OCI-LY1 (cell line): ENCODE data around the gene SPOCK2.

ENCODE experiments used
- H2AFZ ChIP-seq: fragments of 200-600 bp; sonication (generic), shearing (Covaris generic); 2 replicates; pipeline ENCODE4 v1.6.0; 2014; ENCODE audit warnings: antibody characterized with exemption, mild to moderate bottlenecking, low read length
- H3F3A ChIP-seq: fragments of 200-600 bp; sonication (generic), shearing (Covaris generic); 2 replicates; pipeline ENCODE4 v1.6.0; 2014; ENCODE audit warnings: mild to moderate bottlenecking, antibody characterized with exemption, low read length, moderate library complexity; ENCODE audit not compliant: insufficient read depth
- H3K27ac ChIP-seq: fragments of 200-600 bp; sonication (generic); 2 replicates; pipeline ENCODE4 v1.5.1; 2014; ENCODE audit warnings: low read length, mixed run types, mild to moderate bottlenecking, low read depth; ENCODE audit not compliant: poor library complexity, severe bottlenecking
- H3K27me3 ChIP-seq: fragments of 200-600 bp; sonication (generic); 2 replicates; pipeline ENCODE4 v1.6.0; 2014; ENCODE audit warnings: antibody characterized with exemption, mild to moderate bottlenecking, low read length, moderate library complexity; ENCODE audit not compliant: insufficient read depth
- H3K36me3 ChIP-seq: fragments of 200-600 bp; sonication (generic); 2 replicates; pipeline ENCODE4 v1.6.1; 2014; ENCODE audit warnings: mild to moderate bottlenecking, antibody characterized with exemption, low read length, moderate library complexity, mixed read lengths; ENCODE audit not compliant: insufficient read depth
- H3K4me1 ChIP-seq: fragments of 200-600 bp; sonication (generic); 2 replicates; pipeline ENCODE4 v1.5.1; 2014; ENCODE audit warnings: mild to moderate bottlenecking, low read length, moderate library complexity; ENCODE audit not compliant: insufficient read depth, severe bottlenecking
- H3K4me2 ChIP-seq: fragments of 200-600 bp; sonication (generic), shearing (Covaris generic); 2 replicates; pipeline ENCODE4 v1.6.1; 2014; ENCODE audit warnings: low read length
- H3K4me3 ChIP-seq: fragments of 200-600 bp; sonication (generic); 2 replicates; pipeline ENCODE4 v1.5.1; 2014; ENCODE audit warnings: low read length, low read depth, mild to moderate bottlenecking, mixed read lengths; ENCODE audit not compliant: poor library complexity, severe bottlenecking
- H3K79me2 ChIP-seq: fragments of 200-600 bp; shearing (Covaris generic); 2 replicates; pipeline ENCODE4 v1.6.1; 2016; ENCODE audit warnings: mixed run types, low read length, mixed read lengths; ENCODE audit not compliant: insufficient read depth
- H3K9ac ChIP-seq: fragments of 200-600 bp; sonication (generic), shearing (Covaris generic); 2 replicates; pipeline ENCODE4 v1.6.1; 2014; ENCODE audit warnings: mild to moderate bottlenecking, low read length, mixed read lengths
- H3K9me2 ChIP-seq: fragments of 200-600 bp; sonication (generic), shearing (Covaris generic); 2 replicates; pipeline ENCODE4 v1.6.1; 2014; ENCODE audit warnings: low read depth, mild to moderate bottlenecking, low read length, mixed read lengths
- H3K9me3 ChIP-seq: fragments of 200-600 bp; shearing (Covaris generic); 2 replicates; pipeline ENCODE4 v1.6.1; 2014; ENCODE audit warnings: low read length, mixed read lengths
- H4K20me1 ChIP-seq: fragments of 200-600 bp; sonication (generic), shearing (Covaris generic); 2 replicates; pipeline ENCODE4 v1.6.0; 2016; ENCODE audit warnings: mild to moderate bottlenecking, low read length; ENCODE audit not compliant: insufficient read depth
- EZH2 ChIP-seq: fragments of 200-600 bp; sonication (generic), shearing (Covaris generic); IDR thresholded peaks from 2 replicates; pipeline ENCODE4 v1.8.0; 2017; ENCODE audit warnings: borderline replicate concordance, mixed run types, mild to moderate bottlenecking, antibody characterized with exemption, low read length, moderate library complexity, mixed read lengths
- TF ChIP-seq, protein P1 (sequence below): fragments of 200-600 bp; sonication (generic), shearing (Covaris generic); IDR thresholded peaks from 2 replicates; pipeline ENCODE4 v1.5.1; 2017; ENCODE audit warnings: mild to moderate bottlenecking, antibody characterized with exemption, low read length, moderate library complexity, mixed read lengths

SPOCK2 gene

GRCh38 chr10:72043016-72043834, 45.1 kb downstream of the SPOCK2 start:
- TF ChIP-seq, protein P1, sequence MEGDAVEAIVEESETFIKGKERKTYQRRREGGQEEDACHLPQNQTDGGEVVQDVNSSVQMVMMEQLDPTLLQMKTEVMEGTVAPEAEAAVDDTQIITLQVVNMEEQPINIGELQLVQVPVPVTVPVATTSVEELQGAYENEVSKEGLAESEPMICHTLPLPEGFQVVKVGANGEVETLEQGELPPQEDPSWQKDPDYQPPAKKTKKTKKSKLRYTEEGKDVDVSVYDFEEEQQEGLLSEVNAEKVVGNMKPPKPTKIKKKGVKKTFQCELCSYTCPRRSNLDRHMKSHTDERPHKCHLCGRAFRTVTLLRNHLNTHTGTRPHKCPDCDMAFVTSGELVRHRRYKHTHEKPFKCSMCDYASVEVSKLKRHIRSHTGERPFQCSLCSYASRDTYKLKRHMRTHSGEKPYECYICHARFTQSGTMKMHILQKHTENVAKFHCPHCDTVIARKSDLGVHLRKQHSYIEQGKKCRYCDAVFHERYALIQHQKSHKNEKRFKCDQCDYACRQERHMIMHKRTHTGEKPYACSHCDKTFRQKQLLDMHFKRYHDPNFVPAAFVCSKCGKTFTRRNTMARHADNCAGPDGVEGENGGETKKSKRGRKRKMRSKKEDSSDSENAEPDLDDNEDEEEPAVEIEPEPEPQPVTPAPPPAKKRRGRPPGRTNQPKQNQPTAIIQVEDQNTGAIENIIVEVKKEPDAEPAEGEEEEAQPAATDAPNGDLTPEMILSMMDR = no peak
- TF ChIP-seq EZH2 = no peak
- Histone ChIP-seq H4K20me1 (no peaks in the 10 kb centered on the region), H3K27ac (no peak overlapping the region), H3K9ac (no peak overlapping the region), H3K27me3 (peaks cover 5% of the 10 kb centered on the region; the same call in 1 of the 2 replicates), H3F3A (no peaks in the 10 kb centered on the region), H3K4me1 (no peaks in the 10 kb centered on the region), H3K9me3 (no peaks in the 10 kb centered on the region), H3K36me3 (no peaks in the 10 kb centered on the region), H3K79me2 (no peaks in the 10 kb centered on the region), H3K4me3 (no peak overlapping the region), H3K9me2 (no peaks in the 10 kb centered on the region), H3K4me2 (no peak overlapping the region), H2AFZ (no peak overlapping the region)

DNA sequence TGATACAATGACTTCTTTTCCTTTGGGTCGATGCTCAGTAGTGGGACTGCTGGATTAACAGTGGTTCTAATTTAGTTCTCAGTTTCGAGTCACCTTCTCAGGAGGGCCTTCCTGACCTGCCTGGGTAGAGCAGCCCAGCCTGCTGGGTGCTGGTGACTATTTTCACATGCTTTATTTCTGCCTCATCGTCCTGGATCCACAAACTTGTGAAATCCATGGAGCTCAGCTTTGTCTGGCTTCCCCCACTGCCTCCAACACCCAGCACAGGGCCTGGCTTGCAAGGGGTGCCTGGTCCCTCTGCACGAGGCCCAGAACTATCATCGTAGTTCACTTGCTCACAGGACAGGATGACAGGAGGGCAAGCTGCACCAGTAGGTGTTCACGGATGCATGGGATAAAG, 46.9 kb downstream of the SPOCK2 start:
- Histone ChIP-seq H3K27me3 (peaks cover 5% of the 10 kb centered on the region; the same call in 1 of the 2 replicates), H3K4me2 (no peak overlapping the region), H3K9ac (no peak overlapping the region), H3K4me1 (no peaks in the 10 kb centered on the region), H3K36me3 (no peaks in the 10 kb centered on the region), H2AFZ (no peak overlapping the region), H3K9me3 (no peaks in the 10 kb centered on the region), H3K27ac (no peak overlapping the region), H3K4me3 (no peak overlapping the region), H4K20me1 (no peaks in the 10 kb centered on the region), H3K79me2 (no peaks in the 10 kb centered on the region), H3K9me2 (no peaks in the 10 kb centered on the region), H3F3A (no peaks in the 10 kb centered on the region)
- TF ChIP-seq, protein P1 = no peak
- no peak for TF ChIP-seq EZH2

- Histone ChIP-seq H3K9ac (no peak overlapping the region), H2AFZ (no peak overlapping the region), H3K4me1 (no peaks in the 10 kb centered on the region)
Observed at GRCh38 chr10:72039377-72039776, 49.0 kb downstream of the SPOCK2 start.

More at GRCh38 chr10:72039377-72039776, 49.0 kb downstream of the SPOCK2 start:
- no peaks in the 10 kb centered on the region for H3K36me3 ChIP-seq
- H3K27me3 ChIP-seq = peaks cover 6% of the 10 kb centered on the region; the same call in 1 of the 2 replicates
- H3K79me2 ChIP-seq = no peaks in the 10 kb centered on the region
- no peak overlapping the region for H3K4me2 ChIP-seq
- H3K9me2 ChIP-seq = no peaks in the 10 kb centered on the region
- H3K4me3 ChIP-seq = no peak overlapping the region
- no peaks in the 10 kb centered on the region for H3K9me3 ChIP-seq
- TF ChIP-seq, protein P1 = no peak
- no peak for TF ChIP-seq EZH2
- no peak overlapping the region for H3K27ac ChIP-seq
- no peaks in the 10 kb centered on the region for H3F3A ChIP-seq
- no peaks in the 10 kb centered on the region for H4K20me1 ChIP-seq
